Glomerular visceral epithelial cell (primary cell): ENCODE data around the gene NKAIN2.

Experiments
- DNase-seq: peaks from one replicate; pipeline ENCODE4 v3.0.0-alpha.2; 2016; ENCODE audit errors: extremely low spot score

Gene NKAIN2

GRCh38 chr6:123808556-123808955 is 4.9 kb downstream of the NKAIN2 start:
- DNase-seq, result peak; percentile 58

- DNase-seq, result no peak
Observed at GRCh38 chr6:123810214-123810613, 6.5 kb downstream of the NKAIN2 start.

- no peak for DNase-seq
Observed at GRCh38 chr6:123810948-123811347, 7.3 kb downstream of the NKAIN2 start.

DNA sequence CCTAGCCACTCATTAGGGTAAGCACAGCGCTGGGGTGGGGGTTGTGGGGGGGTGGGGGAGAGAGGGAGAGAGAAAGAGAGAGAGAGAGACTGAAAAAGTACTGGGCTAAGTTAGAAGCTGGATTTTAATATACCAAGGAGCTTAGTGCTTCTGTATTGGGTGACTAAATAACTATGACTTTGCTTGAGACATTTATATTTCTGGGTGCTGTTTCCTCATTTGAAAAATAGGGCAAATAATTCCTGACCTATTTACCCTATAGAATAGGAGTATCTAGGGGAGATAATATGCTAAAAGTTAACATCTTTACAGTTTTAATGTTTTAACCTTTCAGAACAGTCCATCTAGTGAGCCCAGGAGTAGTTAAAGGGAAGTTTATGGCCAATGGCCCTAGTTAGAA is 7.7 kb downstream of the NKAIN2 start:
- DNase-seq, result no peak

DNA sequence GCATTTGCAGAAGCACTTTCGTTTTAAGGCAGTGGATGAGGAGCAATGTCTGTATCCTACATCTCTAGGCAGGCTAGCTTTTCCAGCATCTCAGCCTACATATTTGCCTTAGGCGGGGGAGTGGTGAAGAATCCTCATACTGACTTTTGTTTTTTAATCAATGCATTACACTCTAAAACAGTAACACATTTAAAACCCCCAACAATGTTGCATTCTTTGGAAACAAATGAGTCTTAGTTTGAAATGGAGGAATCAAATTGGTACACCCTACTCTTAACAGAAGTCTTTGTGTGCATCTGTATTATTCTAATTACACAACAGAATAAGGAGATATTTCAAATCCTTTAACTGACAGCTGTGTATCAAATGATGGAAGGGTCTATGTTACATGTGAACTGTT is 9.0 kb downstream of the NKAIN2 start:
- no peak for DNase-seq

DNA sequence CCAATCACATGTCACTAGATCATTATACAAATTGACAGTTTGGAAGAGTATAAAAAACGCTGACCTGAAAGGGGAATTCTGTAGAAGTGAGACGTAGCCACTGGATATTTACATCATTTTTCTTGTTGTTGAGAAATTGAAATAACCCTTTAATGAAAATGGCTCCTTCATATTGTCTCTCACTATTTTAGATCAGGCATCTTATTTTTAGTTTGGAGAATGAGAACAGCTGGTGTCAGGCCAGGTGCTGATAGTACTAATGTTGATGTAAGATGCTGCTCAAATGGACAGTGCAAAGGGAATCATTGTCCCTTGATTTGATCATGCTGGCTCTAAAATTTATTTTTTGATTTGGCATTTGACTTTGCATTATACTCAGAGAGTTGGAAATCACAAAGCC is 17.4 kb downstream of the NKAIN2 start:
- DNase-seq, result no peak

GRCh38 chr6:123829302-123829953 is 25.8 kb downstream of the NKAIN2 start:
- DNase-seq, result peak; percentile 51

GRCh38 chr6:123830120-123830519 is 26.5 kb downstream of the NKAIN2 start:
- no peak for DNase-seq

GRCh38 chr6:123838505-123839234 is 35.0 kb downstream of the NKAIN2 start:
- no peak for DNase-seq

GRCh38 chr6:123841067-123841896 is 37.6 kb downstream of the NKAIN2 start:
- DNase-seq, result no peak

DNA sequence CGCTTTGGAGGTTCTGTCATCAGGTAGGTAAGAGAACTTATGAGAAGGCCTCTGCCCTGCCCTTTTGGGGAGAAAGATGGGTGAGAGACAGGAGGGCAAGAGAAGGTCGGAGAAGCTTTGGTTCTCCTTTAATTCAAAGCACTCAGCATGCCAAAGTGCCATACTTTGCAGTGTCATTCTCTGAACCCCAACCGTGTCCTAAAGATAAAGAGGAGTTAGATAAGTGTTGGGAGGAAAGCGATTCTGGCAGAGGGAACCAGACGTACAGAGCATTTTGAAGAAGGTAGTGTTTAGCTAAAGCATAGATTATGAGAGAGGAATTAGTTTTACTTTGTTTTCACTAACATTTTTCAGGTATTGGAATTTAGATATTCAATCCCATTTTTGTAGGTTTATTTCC is 40.3 kb downstream of the NKAIN2 start:
- no peak for DNase-seq

DNA sequence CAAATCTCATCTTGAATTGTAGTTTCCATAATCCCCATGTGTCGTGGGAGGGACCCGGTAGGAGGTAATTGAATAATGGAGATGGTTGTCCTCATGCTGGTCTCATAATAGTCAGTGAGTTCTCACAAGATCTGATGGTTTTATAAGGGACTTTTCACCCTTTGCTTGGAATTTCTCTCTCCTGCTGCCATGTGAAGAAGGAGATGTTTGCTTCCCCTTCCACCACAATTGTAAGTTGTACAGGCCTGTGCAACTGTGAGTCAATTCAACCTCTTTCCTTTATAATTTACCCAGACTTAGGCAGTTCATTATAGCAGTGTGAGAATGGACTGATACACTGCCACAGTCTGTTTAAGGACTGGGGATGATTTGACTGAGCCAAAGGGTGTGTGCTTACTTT is 44.7 kb downstream of the NKAIN2 start:
- DNase-seq, result no peak

- no peak for DNase-seq
Observed at GRCh38 chr6:123849406-123849805, 45.7 kb downstream of the NKAIN2 start.

DNA sequence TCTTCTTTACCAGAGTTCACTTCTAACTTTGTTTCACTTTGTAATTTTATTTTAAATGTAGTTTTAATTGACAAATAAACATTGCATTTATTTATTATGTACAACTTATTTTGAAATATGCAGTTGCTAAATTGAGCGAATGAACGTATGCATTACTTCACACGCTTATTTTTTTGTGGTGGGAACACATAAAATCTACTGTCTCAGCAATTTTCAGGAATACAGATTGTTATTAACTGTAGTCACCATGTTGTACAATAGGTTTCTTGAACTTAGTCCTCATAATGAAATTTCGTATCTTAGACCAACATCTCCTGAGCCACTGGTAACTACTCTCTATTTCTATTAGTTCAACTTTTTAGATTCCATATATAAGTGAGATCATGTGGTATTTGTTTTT is 46.9 kb downstream of the NKAIN2 start:
- no peak for DNase-seq

DNA sequence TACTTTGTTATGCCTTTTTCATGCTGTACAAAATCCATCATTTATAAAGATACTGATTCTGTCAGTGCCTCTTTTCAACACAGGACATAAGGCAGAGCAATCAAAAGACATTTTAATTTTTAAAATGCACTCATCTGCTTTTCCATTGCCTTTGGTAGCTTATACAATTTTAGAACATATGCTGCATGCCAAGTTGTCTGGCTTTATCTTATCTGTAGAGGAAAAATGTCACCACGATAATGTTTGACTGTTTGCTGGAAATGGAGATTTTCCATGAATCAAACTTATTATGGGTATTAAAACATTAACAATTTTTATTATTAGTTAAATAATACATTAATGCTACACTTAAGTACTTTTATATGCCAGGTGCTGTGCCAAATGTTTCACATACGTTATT is 50.5 kb downstream of the NKAIN2 start:
- no peak for DNase-seq

DNA sequence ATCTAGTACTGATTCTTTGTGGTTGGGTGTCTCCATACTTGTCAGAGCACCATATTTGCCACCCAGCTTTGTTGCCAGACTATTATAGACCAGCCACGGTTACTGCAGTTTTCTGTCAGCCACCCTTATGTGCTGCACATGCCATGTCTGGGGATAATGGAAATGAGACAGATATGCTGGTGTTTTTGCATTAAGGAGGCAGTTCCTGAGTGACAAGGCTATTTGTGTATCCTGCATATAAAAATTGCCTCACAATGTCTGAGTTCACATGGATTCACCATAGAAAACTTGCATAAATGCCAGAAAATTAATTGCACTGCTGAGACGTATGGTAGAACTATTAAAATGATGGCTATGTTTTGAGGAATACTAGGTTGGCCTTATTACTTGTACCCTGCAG is 51.8 kb downstream of the NKAIN2 start:
- no peak for DNase-seq

DNA sequence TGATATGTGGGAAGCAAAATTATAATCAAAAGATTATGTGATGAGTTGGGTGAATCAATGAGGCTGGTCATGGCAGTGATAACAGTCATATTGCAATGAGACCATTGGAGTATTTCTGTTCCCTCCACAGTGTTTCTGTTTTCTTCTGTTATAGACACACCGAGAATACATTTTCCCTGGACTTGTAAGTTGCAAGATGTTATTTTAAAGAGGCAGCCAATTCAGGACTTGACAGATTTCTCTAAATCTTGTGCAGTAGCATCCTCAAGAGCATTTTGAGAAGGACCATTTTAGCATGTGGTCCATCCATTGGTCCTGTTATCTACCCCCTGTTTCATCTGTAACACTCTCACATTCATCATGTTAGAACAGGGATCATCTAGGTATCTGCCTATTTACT is 55.6 kb downstream of the NKAIN2 start:
- no peak for DNase-seq

- no peak for DNase-seq
Observed at GRCh38 chr6:123869334-123869733, 65.7 kb downstream of the NKAIN2 start.

DNA sequence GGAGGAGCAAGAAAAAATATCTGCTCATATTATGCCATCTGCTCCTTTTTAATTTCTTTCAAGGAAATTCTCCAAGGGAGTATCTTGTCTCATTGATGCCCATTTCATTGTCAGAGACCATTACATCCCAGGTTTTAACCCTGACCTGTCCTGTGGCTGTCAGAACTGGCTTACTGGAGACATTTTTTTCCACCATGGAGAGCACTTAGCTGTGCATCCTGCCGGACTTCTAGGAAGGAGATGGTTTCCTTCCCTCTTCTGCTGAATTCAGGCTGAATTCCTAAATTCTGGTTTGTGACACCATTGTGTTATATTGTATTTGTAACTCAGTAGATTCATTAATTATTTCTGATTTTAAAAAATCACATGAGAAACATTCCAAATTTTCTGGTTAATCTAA is 70.3 kb downstream of the NKAIN2 start:
- no peak for DNase-seq

DNA sequence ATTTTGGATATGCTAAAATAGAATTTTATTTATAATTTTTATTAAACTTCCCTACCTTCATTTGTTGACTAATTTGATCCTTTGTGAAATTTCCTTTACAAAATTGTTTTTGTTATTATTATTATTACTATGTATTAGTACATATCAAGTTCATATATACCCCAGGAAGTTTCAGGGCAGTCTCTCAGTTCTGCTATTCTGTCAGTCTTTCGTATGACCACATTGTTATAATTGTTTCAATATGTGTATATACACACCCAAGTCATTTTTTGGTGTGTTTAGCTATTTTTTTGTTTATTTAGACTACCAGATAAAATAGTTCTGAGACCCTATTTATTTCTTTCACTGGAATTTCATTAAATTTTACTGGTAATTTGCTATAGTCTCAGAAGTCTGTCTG is 72.1 kb downstream of the NKAIN2 start:
- DNase-seq, result no peak

DNA sequence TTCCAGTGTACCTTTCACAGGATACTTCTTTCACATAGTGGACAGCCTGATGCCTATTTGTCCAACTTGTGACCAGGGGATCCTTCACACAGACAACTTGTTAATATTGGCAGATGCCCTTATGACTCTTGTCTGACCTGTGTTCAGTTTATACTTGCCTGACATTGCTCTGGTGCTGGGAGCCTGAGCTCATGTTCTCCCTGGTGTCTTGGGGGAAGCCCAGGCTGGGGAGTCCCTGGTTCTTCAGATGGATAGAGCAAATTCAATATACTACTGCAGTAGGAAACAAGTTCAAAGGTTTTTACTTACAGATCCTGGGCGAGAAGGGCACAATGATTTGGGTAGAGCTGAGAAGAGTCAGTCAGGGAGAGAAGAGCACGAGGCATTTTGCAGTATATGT is 76.1 kb downstream of the NKAIN2 start:
- no peak for DNase-seq

GRCh38 chr6:123888771-123889513 is 85.3 kb downstream of the NKAIN2 start:
- DNase-seq, result no peak
